Stimulated activated CD4-positive, alpha-beta T cell treated with anti-CD3 and anti-CD28 coated beads, TNF-alpha, amount 100 ng/mL, for 1 hour (primary cell): ENCODE results near the gene AQP6.
"Not testable (repeated sequence)": the region's sequence is repeated elsewhere in the genome, so short reads cannot be mapped to it uniquely, and the experiment has no call there.

Experiments used
- DNase-seq, 3 donors: peaks; one replicate each; pipeline ENCODE4 v3.0.0-alpha.2; 2020; ENCODE audit warnings: low read depth in 3 of 3, low spot score in 1 of 3

The AQP6 gene

GRCh38 chr12:49969651-49970429 lies 2.9 kb upstream of the AQP6 start:
- no peak for DNase-seq

- no peak for DNase-seq
Measured at GRCh38 chr12:49970658-49971057, 2.1 kb upstream of the AQP6 start.

- no peak for DNase-seq
Measured at GRCh38 chr12:49971141-49971540, 1.6 kb upstream of the AQP6 start.

GRCh38 chr12:49972129-49972528 lies 618 bp upstream of the AQP6 start:
- DNase-seq = no peak

- DNase-seq = no peak
Measured at GRCh38 chr12:49973361-49973830, 649 bp downstream of the AQP6 start.

- DNase-seq = no peak
Measured at GRCh38 chr12:49974231-49974675, 1.5 kb downstream of the AQP6 start.

- no peak for DNase-seq
Measured at GRCh38 chr12:49974677-49975317, 2.0 kb downstream of the AQP6 start.

- no peak for DNase-seq
Measured at GRCh38 chr12:49975318-49975761, 2.6 kb downstream of the AQP6 start.

- DNase-seq = no peak
Measured at GRCh38 chr12:49976557-49976956, 3.8 kb downstream of the AQP6 start.

- DNase-seq = no peak
Measured at GRCh38 chr12:49978125-49978524, 5.4 kb downstream of the AQP6 start.

- DNase-seq = no peak
Measured at GRCh38 chr12:49979016-49979586, 6.4 kb downstream of the AQP6 start.

- no peak for DNase-seq
Measured at GRCh38 chr12:49979791-49980190, 7.0 kb downstream of the AQP6 start.

- no peak for DNase-seq
Measured at GRCh38 chr12:49980501-49981349, 8.0 kb downstream of the AQP6 start.

GRCh38 chr12:49982246-49983087 lies 9.7 kb downstream of the AQP6 start:
- no peak for DNase-seq

- DNase-seq = no peak
Measured at GRCh38 chr12:49983892-49984291, 11.1 kb downstream of the AQP6 start.

GRCh38 chr12:49984476-49985359 lies 12.0 kb downstream of the AQP6 start:
- DNase-seq = no peak

GRCh38 chr12:49985981-49986380 lies 13.2 kb downstream of the AQP6 start:
- no peak for DNase-seq

GRCh38 chr12:49986476-49986875 lies 13.7 kb downstream of the AQP6 start:
- DNase-seq = not testable (repeated sequence)

GRCh38 chr12:49987625-49988303 lies 15.0 kb downstream of the AQP6 start:
- no peak for DNase-seq
